Measurements from ENCODE around the gene LRP4.

Gene LRP4

GRCh38 chr11:46899501-46900025, 18.8 kb downstream of the LRP4 start:
- DNase-seq (ENCODE audit: low read depth): no peak

GRCh38 chr11:46898396-46899095, 19.8 kb downstream of the LRP4 start:
- no peak for DNase-seq (ENCODE audit: low read depth)
- H3K4me3 ChIP-seq (ENCODE audit: low read depth, low read length): no peak overlapping the region

More at GRCh38 chr11:46899501-46900025, 18.8 kb downstream of the LRP4 start:
- H3K4me3 ChIP-seq (ENCODE audit: low read depth, low read length): no peak overlapping the region

DNA sequence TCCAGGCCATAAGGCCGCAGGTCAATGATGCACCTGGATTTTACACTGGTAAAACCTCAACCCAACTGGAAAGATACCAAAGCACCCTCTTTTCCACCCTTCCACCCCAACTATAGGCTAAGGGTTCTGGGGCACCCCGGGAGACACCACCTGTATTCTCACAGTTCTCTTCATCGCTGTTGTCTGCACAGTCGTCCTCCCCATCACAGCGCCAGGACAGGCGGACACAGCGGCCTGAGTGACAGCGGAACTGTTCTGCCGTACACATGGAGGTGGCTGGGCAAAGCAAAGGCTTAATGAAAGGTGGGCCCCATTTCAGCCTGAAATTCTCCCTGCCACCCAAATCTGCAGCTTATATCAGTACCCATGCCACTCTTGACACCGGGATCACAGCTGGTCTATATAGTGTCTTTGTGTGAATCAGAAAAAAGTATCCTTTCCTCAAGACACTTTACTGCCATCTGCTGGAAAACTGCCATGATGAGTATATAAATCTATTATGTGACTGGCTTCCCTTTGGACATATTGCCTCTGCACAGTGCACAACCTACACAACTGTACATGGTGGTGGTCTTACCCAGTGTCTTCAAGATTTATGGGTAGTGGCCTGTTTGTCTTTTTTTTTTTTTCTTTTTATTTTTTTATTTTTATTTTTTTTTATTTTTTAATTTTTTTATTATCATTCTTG, 21.5 kb downstream of the LRP4 start:
- DNase-seq (ENCODE audit: low read depth): no peak

DNA sequence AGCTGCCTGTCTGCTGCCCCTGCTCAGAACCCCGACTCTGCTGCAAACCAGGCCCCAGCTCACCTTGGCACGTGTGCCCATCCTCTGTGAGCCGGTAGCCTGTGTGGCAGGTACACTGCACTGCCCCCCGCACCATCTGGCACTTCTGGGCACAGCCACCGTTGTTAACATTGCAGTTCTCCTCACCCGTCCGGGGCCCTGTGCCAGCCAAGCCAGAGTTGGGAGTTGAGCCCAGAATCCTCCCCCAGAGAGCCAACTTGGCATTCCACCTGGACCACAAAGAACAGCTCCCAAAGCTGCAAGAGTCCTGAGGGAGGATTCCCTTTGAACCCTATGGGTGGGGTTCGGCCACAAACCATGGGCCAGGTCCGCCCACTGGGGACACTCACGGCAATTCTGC, 22.5 kb downstream of the LRP4 start:
- H3K4me3 ChIP-seq (ENCODE audit: low read depth, low read length): no peak overlapping the region
- no peak for DNase-seq (ENCODE audit: low read depth)

More for the DNA sequence above, 21.5 kb downstream of the LRP4 start:
- no peak overlapping the region for H3K4me3 ChIP-seq (ENCODE audit: low read depth, low read length)

GRCh38 chr11:46894961-46895360, 23.4 kb downstream of the LRP4 start:
- DNase-seq (ENCODE audit: low read depth): no peak
- H3K4me3 ChIP-seq (ENCODE audit: low read depth, low read length): no peak overlapping the region

DNA sequence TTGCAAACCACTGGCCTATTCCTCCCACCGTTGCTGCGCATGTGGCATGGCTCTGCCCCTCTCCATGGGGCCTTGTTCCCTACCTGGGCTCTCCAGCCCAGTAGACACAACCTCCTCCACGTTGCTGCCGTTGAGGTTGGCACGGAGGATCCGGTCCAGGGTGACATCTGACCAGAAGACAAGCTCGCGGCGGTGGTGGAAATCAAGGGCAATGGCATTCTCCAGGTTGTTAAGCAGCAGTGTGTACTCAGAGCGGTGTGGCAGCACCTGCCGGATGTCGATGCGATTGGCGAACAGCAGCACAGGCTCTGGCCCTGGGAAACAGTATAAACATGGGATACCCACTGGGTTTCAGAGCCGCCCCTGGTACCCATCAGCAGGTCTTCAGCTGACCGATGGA, 23.8 kb downstream of the LRP4 start:
- no peak for DNase-seq (ENCODE audit: low read depth)

GRCh38 chr11:46892838-46893237, 25.5 kb downstream of the LRP4 start:
- no peak overlapping the region for H3K4me3 ChIP-seq (ENCODE audit: low read depth, low read length)
- no peak for DNase-seq (ENCODE audit: low read depth)

More for the DNA sequence above, 23.8 kb downstream of the LRP4 start:
- H3K4me3 ChIP-seq (ENCODE audit: low read depth, low read length): no peak overlapping the region

GRCh38 chr11:46892109-46892508, 26.2 kb downstream of the LRP4 start:
- H3K4me3 ChIP-seq (ENCODE audit: low read depth, low read length): no peak overlapping the region
- no peak for DNase-seq (ENCODE audit: low read depth)

GRCh38 chr11:46890665-46891064, 27.7 kb downstream of the LRP4 start:
- H3K4me3 ChIP-seq (ENCODE audit: low read depth, low read length): no peak overlapping the region
- DNase-seq (ENCODE audit: low read depth): no peak

DNA sequence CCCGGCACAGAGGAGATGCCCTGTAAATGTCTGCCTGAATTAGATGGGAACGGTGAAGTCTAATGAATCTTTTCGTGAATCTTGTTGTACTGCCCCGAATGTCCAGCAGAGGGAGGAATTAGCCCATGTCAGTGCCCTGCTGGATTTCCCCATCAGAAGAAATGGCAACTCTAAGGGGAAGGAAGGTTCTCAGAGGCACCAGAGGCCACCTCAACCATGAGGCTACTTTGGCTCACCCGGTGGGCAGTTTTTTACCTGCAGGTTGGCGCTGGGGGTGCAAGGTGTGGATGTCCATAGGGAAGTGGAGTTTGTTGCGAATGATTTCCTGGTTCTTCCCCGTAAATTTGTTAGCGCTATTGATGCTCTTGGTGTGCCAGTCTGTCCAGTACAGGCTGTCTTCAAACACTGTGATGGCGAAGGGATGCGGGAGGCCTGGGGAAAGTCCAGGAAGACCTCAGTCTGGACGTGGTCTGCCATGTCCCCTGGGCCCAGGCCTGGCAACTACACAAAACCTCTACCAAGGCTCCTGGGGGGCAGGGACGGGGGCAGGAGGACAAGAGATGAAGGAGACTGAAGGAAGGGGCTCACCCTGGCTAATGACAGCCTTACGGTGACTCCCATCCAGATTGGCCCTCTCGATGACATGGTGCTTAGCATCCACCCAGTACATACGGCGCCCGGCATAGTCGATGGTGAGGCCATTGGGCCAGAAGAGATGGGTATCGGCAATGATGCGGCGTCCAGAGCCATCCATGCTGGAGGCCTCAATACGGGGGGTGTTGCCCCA, 28.5 kb downstream of the LRP4 start:
- peak; percentile 13 for DNase-seq (ENCODE audit: low read depth)
- H3K4me3 ChIP-seq (ENCODE audit: low read depth, low read length): no peak overlapping the region

- no peak for DNase-seq (ENCODE audit: low read depth)
- H3K4me3 ChIP-seq (ENCODE audit: low read depth, low read length): no peak overlapping the region
These were observed 29.1 kb downstream of the LRP4 start for GRCh38 chr11:46889251-46889650.

- DNase-seq (ENCODE audit: low read depth): no peak
- H3K4me3 ChIP-seq (ENCODE audit: low read depth, low read length): no peak overlapping the region
These were observed 29.7 kb downstream of the LRP4 start for GRCh38 chr11:46888636-46889035.

GRCh38 chr11:46886211-46886610, 32.1 kb downstream of the LRP4 start:
- no peak for DNase-seq (ENCODE audit: low read depth)
- no peak overlapping the region for H3K4me3 ChIP-seq (ENCODE audit: low read depth, low read length)

DNA sequence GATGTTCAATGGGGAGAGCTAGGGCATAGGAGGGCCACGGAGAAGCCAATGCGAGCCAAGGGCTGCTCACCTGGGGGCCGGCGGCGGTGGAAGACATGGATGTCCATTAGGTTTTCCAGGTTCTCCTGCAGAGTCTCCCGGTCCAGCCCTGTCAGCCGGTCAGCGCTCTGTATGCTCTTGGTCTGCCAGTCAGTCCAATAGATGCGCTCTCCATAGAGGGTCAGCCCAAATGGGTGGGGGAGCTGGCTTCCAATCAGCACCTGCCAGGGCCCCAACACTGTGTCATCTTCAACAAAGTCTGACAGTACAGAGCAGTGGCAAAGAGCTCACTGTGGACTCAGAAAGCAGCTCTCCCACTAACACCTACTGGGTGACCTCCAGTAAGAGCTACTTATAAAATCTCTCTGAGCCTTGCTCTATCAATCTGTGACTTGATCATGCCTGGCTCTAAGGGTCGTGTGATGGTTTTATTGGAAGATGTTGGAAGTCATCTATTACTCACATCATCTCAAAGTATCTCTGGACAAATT, 39.2 kb downstream of the LRP4 start:
- no peak for DNase-seq (ENCODE audit: low read depth)
- no peak overlapping the region for H3K4me3 ChIP-seq (ENCODE audit: low read depth, low read length)

DNA sequence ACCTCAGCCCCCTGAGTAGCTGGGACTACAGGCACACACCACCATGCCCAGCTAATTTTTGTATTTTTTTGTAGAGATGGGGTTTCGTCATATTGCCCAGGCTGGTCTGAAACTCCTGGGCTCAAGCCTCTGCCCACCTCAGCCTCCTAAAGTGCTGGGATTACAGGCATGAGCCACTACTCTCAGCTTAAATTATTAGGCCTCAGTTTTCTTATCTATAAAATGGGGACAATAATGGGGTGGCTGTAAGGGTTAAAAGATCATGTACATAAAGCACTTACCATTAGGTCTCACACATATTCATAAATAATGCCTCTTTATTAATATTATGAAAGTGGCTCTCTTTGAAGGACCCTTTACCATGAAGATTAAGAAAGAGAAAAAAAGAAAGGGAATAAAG, 40.8 kb downstream of the LRP4 start:
- DNase-seq (ENCODE audit: low read depth): no peak

DNA sequence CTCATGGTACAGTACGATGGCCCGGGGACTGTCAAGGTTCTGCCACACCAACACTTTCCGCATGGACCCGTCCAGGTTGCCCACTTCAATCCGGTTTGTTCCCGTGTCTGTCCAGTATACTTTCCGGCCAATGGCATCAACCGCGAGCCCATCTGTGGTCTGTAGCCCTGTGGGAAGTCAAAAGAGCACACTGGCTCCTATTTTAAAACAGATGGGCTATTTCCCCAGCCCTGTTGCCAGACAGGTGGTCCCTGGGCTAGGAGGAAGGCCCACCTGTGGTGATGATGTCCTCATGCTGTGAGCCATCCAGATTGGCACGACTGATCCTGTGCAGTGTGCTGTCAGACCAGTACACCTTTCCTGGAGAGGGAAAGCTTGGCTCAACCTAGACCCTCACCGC, 41.9 kb downstream of the LRP4 start:
- no peak for DNase-seq (ENCODE audit: low read depth)
- no peak overlapping the region for H3K4me3 ChIP-seq (ENCODE audit: low read depth, low read length)

More for the DNA sequence above, 40.8 kb downstream of the LRP4 start:
- no peak overlapping the region for H3K4me3 ChIP-seq (ENCODE audit: low read depth, low read length)

DNA sequence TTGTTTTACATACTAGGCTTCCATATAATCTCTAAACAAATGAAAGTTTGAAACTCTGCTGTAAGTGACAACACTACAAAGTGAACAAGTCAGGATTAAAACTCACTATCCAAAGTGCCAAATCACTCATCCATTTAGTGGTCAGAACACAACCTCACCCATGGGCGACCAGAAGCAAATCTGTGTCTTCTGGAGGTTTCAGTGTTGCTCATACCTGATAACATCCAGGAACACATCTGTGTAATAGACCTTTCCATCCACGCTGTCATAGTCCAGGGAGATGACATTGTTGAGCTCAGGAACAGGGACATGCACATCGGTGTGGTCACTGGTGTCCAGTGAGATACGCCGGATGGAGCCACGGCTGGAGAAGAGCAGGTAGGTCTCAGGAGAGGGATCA, 43.8 kb downstream of the LRP4 start:
- no peak for DNase-seq (ENCODE audit: low read depth)
- no peak overlapping the region for H3K4me3 ChIP-seq (ENCODE audit: low read depth, low read length)

DNA sequence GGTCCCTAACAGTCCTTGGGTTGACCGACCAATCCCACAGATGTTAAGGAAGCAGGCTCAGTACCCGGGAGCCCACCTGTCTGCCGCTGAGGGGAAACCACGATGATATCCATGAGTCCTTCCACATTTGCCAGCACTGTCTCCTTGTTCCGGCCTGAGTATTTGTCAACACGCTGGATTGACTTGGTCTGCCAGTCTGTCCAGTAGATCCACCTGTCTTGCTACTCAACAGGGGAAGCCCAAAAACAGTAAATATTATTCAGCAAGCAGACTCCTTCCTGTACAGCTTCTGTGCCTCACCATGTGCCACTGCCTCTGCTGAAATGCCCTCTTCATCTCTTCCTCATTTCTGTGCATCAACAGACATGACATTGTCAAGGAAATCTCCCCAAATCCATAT, 49.4 kb downstream of the LRP4 start:
- no peak overlapping the region for H3K4me3 ChIP-seq (ENCODE audit: low read depth, low read length)
- no peak for DNase-seq (ENCODE audit: low read depth)

DNA sequence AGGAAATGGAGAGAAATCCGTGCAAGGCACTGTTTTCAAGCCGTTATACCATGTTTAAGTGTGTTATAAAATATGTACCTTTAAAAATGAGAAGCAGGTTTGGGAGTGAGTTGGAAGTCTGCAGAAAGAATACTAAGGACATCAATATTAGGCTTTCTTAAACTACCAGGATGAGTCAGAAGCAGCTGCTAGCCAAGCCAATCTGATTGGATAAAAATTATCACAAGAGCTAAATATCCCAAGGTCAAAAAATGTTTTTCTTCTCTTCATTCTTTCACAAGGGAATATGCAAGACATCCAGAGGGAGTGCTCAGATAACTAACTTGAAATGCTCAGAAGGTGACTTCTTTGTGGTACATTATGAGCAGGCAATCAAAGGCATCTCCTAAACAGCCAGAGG, 53.0 kb downstream of the LRP4 start:
- H3K4me3 ChIP-seq (ENCODE audit: low read depth, low read length): no peak overlapping the region
- peak; percentile 34 for DNase-seq (ENCODE audit: low read depth)

DNA sequence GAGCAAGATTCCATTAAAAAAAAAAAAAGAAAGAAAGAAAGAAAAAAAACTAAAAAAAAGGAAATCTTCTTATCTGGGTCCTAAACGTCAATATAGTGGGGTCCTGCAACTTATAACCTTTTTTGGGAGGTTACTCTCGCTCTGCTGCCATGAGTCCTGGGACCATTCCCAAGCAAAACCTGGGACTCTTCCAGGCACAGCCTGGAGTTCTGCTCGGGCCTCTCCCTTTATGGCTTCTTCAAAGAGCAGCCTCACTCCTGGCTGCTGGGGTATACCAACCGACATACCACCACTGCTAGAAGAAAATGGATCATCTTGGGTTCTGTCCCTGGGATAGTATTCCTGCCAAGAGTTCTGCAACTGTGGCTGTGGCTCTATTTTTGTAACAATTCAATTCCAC, 58.1 kb downstream of the LRP4 start:
- no peak overlapping the region for H3K4me3 ChIP-seq (ENCODE audit: low read depth, low read length)
- no peak for DNase-seq (ENCODE audit: low read depth)

Measured in skeletal muscle cell (primary cell).